Islet of Langerhans (tissue), 1 donor: Measurements from ENCODE around the gene ELP5.

Experiments
- FAIRE-seq: peaks from one replicate; lab custom pipeline; 2011; peaks lifted over from hg19 to GRCh38; lab: Jason Lieb, UNC

Gene ELP5

GRCh38 chr17:7219229-7219811, 32.7 kb upstream of the ELP5 start:
- FAIRE-seq = no peak

- FAIRE-seq = no peak
These were observed 32.0 kb upstream of the ELP5 start, which contains the start of the genes ACADVL and DLG4 for GRCh38 chr17:7219812-7220592. TSS of gene ACADVL (plus strand) at chr17:7219938. CDS start at chr17:7219985, 47 bp downstream. TSS of gene DLG4 (minus strand) at chr17:7219836.

GRCh38 chr17:7220593-7221277, 31.3 kb upstream of the ELP5 start:
- FAIRE-seq = no peak

- no peak for FAIRE-seq
These were observed 30.5 kb upstream of the ELP5 start for GRCh38 chr17:7221278-7222092.

GRCh38 chr17:7222093-7222971, 29.7 kb upstream of the ELP5 start:
- no peak for FAIRE-seq

GRCh38 chr17:7222972-7223292, 29.1 kb upstream of the ELP5 start:
- FAIRE-seq = no peak

GRCh38 chr17:7223375-7223774, 28.6 kb upstream of the ELP5 start:
- no peak for FAIRE-seq

- no peak for FAIRE-seq
These were observed 27.9 kb upstream of the ELP5 start for GRCh38 chr17:7224110-7224509.

- FAIRE-seq = no peak
These were observed 27.3 kb upstream of the ELP5 start for GRCh38 chr17:7224661-7225111.

GRCh38 chr17:7225711-7226331, 26.2 kb upstream of the ELP5 start:
- no peak for FAIRE-seq

GRCh38 chr17:7226721-7227710, 25.0 kb upstream of the ELP5 start:
- FAIRE-seq = no peak

- no peak for FAIRE-seq
These were observed 23.1 kb upstream of the ELP5 start for GRCh38 chr17:7228920-7229319.

- no peak for FAIRE-seq
These were observed 22.5 kb upstream of the ELP5 start for GRCh38 chr17:7229504-7229903.

- no peak for FAIRE-seq
These were observed 19.9 kb upstream of the ELP5 start for GRCh38 chr17:7232114-7232513.

GRCh38 chr17:7233701-7234082, 18.3 kb upstream of the ELP5 start:
- FAIRE-seq = no peak

GRCh38 chr17:7234083-7234951, 17.7 kb upstream of the ELP5 start, which contains the start of gene DVL2:
TSS of gene DVL2 (minus strand) at chr17:7234517. CDS start at chr17:7234262, 255 bp downstream.
- no peak for FAIRE-seq

GRCh38 chr17:7235693-7236665, 16.0 kb upstream of the ELP5 start:
- no peak for FAIRE-seq
